HG02943 (cell line): Measurements from ENCODE around the gene NEK8.

Experiments used
- ATAC-seq: cut with Tn5 transposase; IDR thresholded peaks from one replicate; pipeline ENCODE4 v1.9.1; 2021; ENCODE audit warnings: mild to moderate bottlenecking, low read depth, moderate library complexity; ENCODE audit not compliant: unreplicated experiment

Gene NEK8

DNA sequence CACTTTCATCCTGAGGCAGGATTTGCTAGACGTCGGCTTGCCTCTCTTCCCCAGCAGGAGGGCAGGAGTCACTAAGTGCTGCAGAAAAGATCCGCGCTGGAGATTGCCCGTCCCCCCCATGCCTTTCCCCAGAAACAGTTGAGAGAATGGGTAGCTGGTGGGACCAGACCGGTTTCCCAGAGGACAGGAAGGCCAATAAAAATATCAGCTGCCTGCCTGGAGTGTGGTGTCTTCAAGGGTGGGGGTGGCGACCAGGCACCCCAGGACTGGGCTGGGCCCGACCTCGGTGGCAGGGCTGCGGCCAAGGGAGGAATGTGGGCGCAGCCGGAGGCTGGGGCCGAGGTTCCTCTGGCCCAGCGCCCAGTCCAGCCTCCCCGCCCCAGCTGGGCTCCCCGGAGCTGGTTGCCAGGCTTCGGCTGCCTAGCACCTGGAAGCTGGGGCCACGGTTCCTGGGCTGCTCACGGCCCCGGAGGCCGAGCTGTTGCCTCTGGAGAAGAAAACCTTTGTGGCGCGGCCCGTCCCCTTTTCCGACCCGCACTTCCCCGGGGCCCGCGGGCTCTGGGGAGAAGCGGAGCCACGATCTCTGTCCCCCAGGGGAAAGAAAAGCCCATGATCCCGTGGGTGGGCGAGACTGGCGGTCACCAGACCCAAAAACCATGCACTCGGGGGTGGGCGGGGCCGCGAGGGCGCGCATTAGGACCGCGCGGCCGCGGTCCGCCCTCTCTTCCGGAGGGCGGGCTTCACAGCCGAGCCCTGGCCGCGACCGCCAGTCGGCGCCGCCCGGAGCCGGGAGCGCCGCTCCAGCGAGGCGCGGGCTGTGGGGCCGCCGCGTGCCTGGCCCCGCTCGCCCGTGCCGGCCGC is 14.9 kb downstream of the NEK8 start, which contains the start of gene TRAF4:
TSS of gene TRAF4 (plus strand) at position 769 of the 861 bp plus-strand sequence. CDS start 102 bp downstream, outside the sequence.
- ATAC-seq: peak; percentile 47

DNA sequence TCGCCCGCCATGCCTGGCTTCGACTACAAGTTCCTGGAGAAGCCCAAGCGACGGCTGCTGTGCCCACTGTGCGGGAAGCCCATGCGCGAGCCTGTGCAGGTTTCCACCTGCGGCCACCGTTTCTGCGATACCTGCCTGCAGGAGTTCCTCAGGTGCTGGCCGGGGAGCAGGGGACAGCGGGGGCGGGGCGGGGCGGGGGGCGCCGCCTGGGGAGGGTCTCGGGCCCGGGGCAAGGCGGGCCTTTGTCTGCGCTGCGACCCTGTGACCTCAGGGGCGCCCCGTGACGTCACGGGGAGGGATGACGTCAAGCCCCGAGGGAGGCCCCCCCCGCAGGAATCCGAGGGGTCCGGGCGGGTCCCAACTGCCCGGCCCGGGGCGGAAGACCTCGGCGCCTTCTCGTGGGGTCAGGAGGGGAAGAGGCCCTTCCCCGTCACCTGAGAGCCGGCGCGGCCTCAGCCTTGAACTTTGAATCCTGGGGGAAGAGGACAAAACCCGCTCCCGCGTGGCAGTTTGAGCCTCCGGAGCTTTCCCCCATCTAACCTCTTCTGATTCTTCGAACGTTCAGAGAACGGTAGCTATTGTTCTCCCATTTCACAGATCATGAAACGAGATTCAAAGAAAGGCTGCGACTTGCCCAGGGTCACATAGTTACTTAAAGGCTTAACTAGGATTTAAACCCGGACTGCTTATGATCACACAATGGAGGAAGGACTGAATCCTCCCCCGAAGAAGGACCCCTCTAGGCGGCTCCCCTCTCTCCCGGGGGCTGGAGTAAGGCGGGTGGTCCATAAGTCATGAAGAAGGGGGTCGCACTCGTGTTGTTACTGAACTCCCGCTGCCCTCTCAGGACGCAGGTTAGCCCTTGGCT is 15.8 kb downstream of the NEK8 start:
- ATAC-seq: no peak

DNA sequence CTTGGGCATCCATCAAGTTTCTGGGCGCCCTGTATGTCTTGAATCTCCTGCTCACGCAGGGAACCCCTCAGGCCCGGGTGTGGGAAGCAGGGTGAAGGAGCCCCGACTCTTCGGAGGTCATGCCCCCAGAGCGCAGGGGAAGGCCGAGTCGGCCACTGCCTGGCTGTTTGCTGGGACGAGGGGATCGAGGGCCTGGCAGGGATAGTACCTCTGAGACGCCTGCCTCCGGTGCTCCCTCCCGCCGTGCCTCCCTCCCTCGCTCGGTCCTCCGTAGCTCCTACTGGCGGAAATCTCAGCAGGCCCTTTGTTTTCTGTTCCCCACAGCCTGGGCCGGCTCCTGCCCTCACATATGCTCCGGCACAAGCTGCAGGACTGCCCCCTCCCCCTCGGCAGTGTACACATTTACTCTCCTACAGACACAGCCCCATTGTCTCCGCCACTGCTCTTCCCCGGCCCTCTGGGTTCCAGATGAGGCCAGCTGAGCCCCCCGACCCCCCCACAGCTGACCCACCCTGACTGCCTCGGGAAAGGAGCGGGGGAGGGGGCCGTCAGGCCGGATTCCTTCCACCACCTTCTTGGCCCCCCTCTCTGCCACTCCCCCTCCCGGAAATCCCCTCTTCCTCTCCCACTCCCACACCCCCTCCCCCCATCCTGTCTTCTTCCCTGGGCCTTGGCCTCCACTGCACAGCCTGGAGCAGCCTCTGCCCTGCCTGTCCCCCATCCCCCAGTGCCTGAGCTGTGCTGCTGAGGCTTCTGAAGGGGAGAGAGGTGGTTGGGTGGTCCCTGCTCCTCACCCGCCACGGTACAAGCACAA is 16.6 kb downstream of the NEK8 start:
- no peak for ATAC-seq

DNA sequence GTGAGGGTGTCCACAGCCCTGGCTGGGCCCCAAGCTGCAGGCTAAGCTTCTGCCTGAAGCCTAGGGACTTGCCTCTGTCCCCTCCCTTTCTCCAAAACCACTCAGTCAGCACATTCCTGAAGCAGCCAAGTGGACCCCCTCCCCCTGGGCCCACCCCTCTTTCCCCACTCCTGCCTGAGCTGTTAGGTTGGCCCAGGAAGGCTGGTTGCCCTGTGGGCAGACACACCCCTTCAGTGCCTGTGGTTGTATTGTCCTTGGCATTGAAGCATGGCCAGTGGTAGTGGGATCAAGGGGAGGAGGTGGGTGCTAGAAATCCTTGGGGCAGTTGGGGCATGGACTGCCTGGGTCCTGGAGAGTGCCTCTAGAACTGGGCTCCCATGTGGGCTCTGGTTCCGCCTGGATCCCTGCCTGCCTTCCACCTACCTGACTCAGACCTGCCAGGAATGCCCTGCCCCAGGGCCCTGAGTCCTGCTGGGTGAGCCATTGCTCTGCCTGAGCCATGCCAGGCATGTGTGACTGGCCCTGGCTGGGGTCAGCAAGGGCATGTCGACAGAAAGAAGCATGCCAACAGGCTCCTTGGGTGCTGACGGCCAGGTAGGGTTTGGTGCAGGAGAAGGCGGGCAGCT is 17.3 kb downstream of the NEK8 start:
- no peak for ATAC-seq

DNA sequence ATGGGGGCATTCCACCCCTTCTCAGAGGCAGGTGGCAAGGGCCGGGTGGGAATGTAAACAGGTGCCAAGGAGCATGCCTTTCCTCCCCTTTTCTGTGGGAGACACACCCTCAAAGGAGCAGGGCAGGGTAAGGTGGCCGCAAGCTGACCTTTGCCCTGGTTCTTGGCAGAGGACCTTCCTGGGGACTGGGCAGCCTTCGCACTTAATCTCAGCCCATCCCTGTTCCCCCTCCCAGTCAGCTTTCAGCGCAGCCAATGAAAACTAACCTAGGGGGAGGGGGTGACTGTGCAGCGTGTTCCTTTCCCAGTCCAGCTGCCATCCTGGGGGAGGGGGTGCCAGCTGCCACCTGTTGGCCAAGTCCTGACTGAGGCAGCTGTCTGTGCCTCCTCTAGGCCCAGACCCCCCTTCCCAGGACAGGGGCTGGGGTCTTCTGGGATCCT is 18.0 kb downstream of the NEK8 start:
- ATAC-seq: no peak

DNA sequence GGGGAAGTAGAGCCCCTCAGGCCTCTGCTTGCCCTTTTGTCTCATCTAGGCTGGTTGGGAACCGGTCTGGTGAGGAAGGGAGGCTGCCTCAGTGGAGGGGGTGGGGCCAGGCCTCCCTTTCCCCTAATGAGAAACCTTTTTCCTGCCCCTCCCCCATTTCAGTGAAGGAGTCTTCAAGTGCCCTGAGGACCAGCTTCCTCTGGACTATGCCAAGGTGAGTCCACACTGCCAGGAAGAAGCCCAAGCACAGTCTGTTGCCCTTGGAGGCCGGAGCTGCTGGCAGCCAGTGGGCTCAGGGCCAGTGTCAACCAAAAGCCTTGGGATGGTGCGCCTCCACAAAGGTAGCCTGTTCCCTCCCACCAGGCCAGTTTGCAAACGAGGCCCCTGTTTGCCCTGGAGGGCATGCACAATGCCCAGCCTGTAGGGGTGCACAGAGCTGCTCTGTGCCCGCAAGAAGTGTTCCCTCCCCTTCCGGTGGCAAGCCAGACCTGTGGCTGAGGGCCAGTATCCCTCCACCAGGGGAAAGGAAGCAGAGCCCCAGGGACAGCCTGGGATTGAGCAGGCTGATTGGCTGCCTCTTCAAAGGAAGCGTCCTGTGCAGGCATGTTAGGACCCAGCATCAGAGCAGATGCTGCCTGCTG is 18.6 kb downstream of the NEK8 start:
- ATAC-seq: no peak

DNA sequence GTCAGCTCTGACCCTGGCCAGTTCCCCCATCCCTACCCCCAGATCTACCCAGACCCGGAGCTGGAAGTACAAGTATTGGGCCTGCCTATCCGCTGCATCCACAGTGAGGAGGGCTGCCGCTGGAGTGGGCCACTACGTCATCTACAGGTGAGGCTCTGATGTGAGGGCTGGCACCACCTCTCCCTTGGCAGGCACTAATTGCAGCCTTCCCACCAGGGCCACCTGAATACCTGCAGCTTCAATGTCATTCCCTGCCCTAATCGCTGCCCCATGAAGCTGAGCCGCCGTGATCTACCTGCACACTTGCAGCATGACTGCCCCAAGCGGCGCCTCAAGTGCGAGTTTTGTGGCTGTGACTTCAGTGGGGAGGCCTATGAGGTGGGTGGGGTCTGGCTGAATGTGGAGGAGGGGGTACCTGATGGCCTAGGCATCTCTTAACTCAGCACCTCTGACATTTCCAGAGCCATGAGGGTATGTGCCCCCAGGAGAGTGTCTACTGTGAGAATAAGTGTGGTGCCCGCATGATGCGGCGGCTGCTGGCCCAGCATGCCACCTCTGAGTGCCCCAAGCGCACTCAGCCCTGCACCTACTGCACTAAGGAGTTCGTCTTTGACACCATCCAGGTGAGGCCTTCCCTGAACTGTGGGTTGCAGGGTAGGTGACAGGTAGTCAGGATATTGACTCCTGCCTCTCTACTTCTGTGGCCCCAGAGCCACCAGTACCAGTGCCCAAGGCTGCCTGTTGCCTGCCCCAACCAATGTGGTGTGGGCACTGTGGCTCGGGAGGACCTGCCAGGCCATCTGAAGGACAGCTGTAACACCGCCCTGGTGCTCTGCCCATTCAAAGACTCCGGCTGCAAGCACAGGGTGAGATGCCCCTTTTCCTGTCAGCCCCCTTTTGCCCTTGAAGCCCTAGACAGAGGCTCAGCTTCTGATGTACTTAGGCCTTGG is 19.5 kb downstream of the NEK8 start:
- no peak for ATAC-seq

DNA sequence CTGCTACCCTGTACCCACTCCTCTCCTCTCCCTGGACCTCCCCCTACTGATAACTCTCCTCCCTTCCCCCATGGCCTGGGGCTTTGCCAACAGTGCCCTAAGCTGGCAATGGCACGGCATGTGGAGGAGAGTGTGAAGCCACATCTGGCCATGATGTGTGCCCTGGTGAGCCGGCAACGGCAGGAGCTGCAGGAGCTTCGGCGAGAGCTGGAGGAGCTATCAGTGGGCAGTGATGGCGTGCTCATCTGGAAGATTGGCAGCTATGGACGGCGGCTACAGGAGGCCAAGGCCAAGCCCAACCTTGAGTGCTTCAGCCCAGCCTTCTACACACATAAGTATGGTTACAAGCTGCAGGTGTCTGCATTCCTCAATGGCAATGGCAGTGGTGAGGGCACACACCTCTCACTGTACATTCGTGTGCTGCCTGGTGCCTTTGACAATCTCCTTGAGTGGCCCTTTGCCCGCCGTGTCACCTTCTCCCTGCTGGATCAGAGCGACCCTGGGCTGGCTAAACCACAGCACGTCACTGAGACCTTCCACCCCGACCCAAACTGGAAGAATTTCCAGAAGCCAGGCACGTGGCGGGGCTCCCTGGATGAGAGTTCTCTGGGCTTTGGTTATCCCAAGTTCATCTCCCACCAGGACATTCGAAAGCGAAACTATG is 20.4 kb downstream of the NEK8 start:
- no peak for ATAC-seq

DNA sequence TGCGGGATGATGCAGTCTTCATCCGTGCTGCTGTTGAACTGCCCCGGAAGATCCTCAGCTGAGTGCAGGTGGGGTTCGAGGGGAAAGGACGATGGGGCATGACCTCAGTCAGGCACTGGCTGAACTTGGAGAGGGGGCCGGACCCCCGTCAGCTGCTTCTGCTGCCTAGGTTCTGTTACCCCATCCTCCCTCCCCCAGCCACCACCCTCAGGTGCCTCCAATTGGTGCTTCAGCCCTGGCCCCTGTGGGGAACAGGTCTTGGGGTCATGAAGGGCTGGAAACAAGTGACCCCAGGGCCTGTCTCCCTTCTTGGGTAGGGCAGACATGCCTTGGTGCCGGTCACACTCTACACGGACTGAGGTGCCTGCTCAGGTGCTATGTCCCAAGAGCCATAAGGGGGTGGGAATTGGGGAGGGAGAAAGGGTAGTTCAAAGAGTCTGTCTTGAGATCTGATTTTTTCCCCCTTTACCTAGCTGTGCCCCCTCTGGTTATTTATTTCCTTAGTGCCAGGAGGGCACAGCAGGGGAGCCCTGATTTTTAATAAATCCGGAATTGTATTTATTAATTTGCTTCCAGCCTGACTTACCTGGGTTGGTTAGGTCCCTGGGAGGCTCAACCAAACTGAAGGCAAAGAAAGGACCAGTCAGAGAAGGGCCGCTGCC is 21.1 kb downstream of the NEK8 start:
- ATAC-seq: no peak

DNA sequence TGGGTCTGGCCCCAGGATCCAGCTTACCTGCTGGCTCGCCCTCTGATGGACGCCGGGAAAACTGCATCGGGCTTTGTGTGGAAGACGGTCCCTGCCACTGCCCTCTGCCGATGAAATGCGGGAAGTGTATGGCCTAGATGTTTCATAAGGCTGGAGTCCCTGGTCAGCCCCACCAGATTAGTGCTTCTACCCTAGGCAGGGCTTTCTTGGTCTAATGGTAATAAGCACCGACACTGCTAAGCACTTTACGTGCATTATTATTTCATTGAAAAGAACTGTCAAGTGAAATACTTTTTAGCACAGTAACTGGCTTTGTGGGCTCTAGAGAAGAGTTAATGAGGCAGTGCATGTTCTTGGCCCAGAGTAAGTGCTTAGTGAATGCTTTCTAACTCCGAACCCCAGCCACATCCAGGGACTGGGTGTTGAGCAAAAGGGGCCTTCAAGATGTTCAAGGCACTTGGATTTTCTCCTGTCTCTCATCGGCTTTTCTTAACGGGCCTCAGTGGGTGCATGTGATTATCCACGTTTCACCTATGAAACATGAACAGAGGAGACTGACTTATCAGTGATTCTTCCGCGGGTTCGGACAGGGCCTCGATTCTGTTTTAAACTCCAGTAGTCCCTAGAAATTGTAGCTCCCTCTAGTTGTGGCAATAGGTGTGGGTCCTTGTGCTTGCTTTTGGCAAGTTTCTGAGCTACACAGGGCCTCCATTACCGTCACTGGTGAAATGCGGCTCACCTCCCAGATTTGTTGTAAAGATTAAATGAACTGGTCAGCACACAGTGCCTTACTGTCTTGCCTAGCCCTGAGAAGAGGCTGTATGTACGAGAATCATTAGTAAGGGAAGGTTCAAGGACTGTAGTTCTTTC is 21.8 kb downstream of the NEK8 start:
- peak; percentile 53 for ATAC-seq

DNA sequence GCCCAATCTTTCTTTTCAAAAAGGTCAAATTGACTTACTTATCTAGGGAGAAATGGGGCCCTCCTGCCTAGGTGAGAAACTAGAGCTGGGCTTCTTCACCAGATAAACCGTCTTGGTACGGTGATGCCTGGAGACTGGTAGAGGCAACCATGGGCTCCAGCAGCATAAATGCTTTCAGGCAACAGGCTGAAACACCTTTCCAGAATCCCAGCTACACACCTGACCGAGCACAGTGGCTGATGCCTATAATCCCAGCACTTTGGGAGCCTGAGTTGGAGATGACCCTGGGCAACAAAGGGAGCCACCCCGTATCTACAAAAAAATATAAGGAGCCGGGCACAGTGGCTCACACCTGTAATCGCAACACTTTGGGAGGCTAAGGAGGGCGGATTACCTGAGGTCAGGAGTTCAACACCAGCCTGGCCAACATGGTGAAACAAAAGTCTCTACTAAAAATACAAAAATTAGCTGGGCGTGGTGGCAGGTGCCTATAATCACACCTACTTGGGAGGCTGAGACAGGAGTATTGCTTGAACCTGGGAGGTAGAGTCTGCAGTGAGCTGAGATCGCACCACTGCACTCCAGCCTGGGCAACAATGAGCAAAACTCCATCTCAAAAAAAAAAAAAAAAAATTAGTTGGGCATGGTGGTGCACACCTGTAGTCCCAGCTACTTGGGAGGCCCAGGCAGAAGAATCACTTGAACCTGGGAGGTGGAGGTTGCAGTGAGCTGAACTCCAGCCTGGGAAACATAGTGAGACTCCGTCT is 23.2 kb downstream of the NEK8 start:
- no peak for ATAC-seq

DNA sequence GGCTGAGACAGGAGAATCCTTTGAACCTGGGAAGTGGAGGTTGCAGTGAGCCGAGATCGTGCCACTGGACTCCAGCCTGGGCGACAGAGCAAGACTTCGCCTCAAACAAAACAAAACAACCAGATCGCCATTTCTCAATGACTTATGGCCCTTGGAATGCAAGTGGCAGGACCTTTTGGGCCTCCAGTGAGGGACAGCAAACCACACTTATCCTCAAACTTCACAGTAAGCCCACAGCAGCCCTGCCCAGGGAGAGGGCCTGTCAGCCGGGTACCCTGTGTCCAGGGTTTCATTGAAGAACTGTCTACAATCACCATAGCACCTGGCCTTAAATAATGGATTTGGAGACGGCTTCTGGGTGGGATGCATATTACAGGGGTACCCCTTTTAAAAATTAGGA is 26.9 kb downstream of the NEK8 start:
- no peak for ATAC-seq

DNA sequence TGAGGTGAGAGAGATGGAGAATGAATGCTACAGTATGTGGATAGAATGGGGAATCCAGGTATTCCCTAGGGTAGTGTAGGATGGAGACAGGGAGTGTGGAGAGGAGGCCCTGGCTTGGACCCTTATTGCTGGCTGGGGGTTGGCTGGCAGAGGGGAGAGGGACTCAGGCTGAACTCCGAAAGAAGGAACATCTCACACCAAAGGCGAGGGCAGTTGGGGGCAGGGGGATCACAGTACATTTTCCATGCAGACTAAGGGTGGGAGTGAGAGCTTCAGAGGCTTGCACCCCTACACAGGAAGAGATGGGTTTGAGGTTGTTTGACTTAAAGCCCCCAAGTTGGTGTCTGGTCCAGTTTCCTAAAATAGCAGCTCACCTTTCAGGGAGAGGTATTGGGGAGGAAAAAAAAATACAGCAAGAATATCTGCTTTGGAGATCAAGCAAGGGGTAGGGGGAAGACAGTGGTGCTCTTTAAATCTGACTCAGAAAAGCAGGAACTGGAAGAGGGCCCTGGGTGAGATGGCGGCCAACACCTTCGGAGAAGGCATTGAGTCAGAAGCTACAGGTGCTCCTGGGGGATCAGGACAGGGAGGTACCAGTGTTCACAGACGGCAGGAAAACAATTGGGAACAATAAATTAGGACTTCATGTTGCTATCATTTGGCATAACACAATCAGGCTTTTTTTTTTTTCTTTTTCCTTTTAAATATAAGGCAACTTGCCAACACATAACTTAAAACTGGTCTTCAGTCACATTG is 27.6 kb downstream of the NEK8 start:
- ATAC-seq: no peak

DNA sequence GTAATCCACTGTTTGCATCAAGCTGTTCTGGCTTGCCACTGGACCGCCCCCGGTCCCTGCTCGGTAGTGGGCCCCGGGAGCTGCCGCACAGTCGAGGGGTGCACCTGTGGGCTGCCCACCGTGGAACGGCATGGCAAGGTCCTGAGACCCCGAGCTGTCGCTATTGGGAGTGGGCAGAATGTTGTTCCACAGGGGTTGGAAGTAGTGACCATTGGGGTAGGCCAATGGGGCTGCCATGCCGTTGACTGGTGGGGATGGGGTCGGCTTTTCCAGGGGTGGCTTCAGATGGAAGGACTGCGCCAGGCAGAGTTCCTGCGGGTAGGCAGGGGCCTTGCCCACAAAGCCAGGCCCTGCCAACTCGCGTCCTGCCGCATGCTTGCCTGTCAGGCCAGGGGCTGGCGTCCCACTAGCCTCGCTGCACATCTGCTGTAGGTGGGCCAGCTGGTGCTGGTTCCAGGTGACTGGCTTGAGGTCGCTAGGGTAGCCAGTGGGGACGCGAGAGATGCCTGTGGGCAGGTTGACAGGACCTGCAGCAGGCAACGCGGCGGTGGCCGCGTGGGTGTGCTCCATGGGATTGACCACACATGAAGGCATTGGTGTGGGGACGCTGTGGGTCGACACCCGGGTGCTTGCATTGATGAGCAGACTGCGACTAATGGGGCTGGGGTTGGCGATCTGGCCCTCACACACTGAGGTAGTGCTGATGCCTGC is 30.0 kb downstream of the NEK8 start:
- no peak for ATAC-seq
